D721Med (cell line): ENCODE results near the gene TP73.
"Not testable (repeated sequence)": the region's sequence is repeated elsewhere in the genome, so short reads cannot be mapped to it uniquely, and the experiment has no call there.

ENCODE experiments used
- DNase-seq: peaks from one replicate; pipeline ENCODE4 v3.0.0; 2011; ENCODE audit warnings: low spot score; ENCODE audit not compliant: insufficient read length
- FAIRE-seq: peaks from 2 replicates; lab custom pipeline; 2011; peaks lifted over from hg19 to GRCh38; lab: Jason Lieb, UNC
- CTCF ChIP-seq: IDR thresholded peaks from 2 replicates; pipeline ENCODE4 v1.5.1; 2012; ENCODE audit warnings: mild to moderate bottlenecking, control low read depth; ENCODE audit not compliant: insufficient read depth; ENCODE audit errors: missing control alignments

TP73 gene

GRCh38 chr1:3746830-3747521 is 94.7 kb downstream of the TP73 start:
- DNase-seq (peak; percentile 91), FAIRE-seq (no peak)
- TF ChIP-seq CTCF = no peak

GRCh38 chr1:3747522-3747848 is 95.2 kb downstream of the TP73 start:
- DNase-seq = no peak
- FAIRE-seq = no peak
- no peak for TF ChIP-seq CTCF

- no peak for DNase-seq
- FAIRE-seq = no peak
- no peak for TF ChIP-seq CTCF
Measured at GRCh38 chr1:3747903-3748302, 95.6 kb downstream of the TP73 start.

- not testable (repeated sequence) for FAIRE-seq, DNase-seq
Measured at GRCh38 chr1:3748316-3748900, 96.1 kb downstream of the TP73 start.

- no peak for FAIRE-seq
- TF ChIP-seq CTCF = no peak
Measured at GRCh38 chr1:3749512-3749911, 97.2 kb downstream of the TP73 start.

GRCh38 chr1:3750741-3751140 is 98.4 kb downstream of the TP73 start:
- FAIRE-seq (no peak), DNase-seq (no peak)
- no peak for TF ChIP-seq CTCF

More at GRCh38 chr1:3749512-3749911, 97.2 kb downstream of the TP73 start:
- no peak for DNase-seq

- DNase-seq (no peak), FAIRE-seq (no peak)
- TF ChIP-seq CTCF = no peak
Measured at GRCh38 chr1:3752400-3752945, 100.2 kb downstream of the TP73 start, which contains the start of gene CCDC27. Gene CCDC27, plus strand, starts transcription at chr1:3752450. Its CDS starts 32 bp downstream, at chr1:3752482.
